ENCODE results near the gene PRKCZ.

GRCh38 chr1:2082064-2082463, 31.9 kb downstream of the PRKCZ start:
- TF ChIP-seq CTCF (IDR thresholded peaks at IDR 0.05) (no peak), POLR2AphosphoS5 (IDR thresholded peaks at IDR 0.05; ENCODE audit: insufficient read depth in 1 of 2, low read depth in 1 of 2) (no peak)

All from vagina (tissue), 2 donors.